Neural crest cell (in vitro differentiated cells): ENCODE results near the gene TBC1D23. TPM values are rescaled to one million over a fixed set of nuclear protein-coding genes. Genes with fewer than 3 reads are reported as not detected.

Source experiments
- DNase-seq: peaks from one replicate; pipeline ENCODE4 v3.0.0; 2021; ENCODE audit warnings: low read depth, mixed read lengths, low spot score
- H3K27ac Mint-ChIP-seq: one replicate; pipeline ENCODE4 v1.8.0; 2021; ENCODE audit warnings: mild to moderate bottlenecking, mixed read lengths; ENCODE audit not compliant: unreplicated experiment
- H3K27me3 Mint-ChIP-seq: 2 replicates; pipeline ENCODE4 v1.8.0; 2021; ENCODE audit warnings: low read depth, mild to moderate bottlenecking, mixed read lengths
- H3K36me3 Mint-ChIP-seq: 2 replicates; pipeline ENCODE4 v1.8.0; 2021; ENCODE audit warnings: low read depth, mild to moderate bottlenecking, mixed read lengths
- H3K4me1 Mint-ChIP-seq: 2 replicates; pipeline ENCODE4 v1.8.0; 2021; ENCODE audit warnings: mixed read lengths
- H3K4me3 Mint-ChIP-seq: one replicate; pipeline ENCODE4 v1.8.0; 2021; ENCODE audit warnings: mild to moderate bottlenecking, mixed read lengths
- H3K9me3 Mint-ChIP-seq: 2 replicates; pipeline ENCODE4 v1.8.0; 2021; ENCODE audit warnings: mixed read lengths
- CTCF ChIP-seq: fragments of 200-600 bp; sonication (generic); conservative IDR thresholded peaks from 2 replicates; pipeline ENCODE4 v1.5.0; 2021; ENCODE audit warnings: antibody characterized with exemption, mild to moderate bottlenecking
- total RNA-seq: library from RNA; stranded (reverse); gene quantifications from 2 replicates; pipeline ENCODE4 v1.2.1, GENCODE V29; 2021

TBC1D23 gene
- total RNA-seq, 1 donor from 2014 or later: 23.3 TPM

- peaks cover 2% of the 10 kb centered on the region for H3K9me3 Mint-ChIP-seq
- TF ChIP-seq CTCF: no peak
- H3K4me1 Mint-ChIP-seq: peaks cover 7% of the 10 kb centered on the region
- no peaks in the 10 kb centered on the region for H3K27me3 Mint-ChIP-seq
- no peak overlapping the region for H3K4me3 Mint-ChIP-seq
- peaks cover 2% of the 10 kb centered on the region for H3K36me3 Mint-ChIP-seq
- no peak overlapping the region for H3K27ac Mint-ChIP-seq
- no peak for DNase-seq
These were observed 15.7 kb upstream of the TBC1D23 start for GRCh38 chr3:100245136-100245535.

GRCh38 chr3:100245927-100246326 lies 14.9 kb upstream of the TBC1D23 start:
- peaks cover 1% of the 10 kb centered on the region for H3K36me3 Mint-ChIP-seq
- DNase-seq: no peak
- TF ChIP-seq CTCF: no peak
- H3K4me1 Mint-ChIP-seq: peaks cover 7% of the 10 kb centered on the region
- H3K9me3 Mint-ChIP-seq: peaks cover 2% of the 10 kb centered on the region
- H3K4me3 Mint-ChIP-seq: no peak overlapping the region
- H3K27me3 Mint-ChIP-seq: no peaks in the 10 kb centered on the region
- H3K27ac Mint-ChIP-seq: no peak overlapping the region

GRCh38 chr3:100246999-100247398 lies 13.8 kb upstream of the TBC1D23 start:
- peaks cover 2% of the 10 kb centered on the region for H3K9me3 Mint-ChIP-seq
- no peaks in the 10 kb centered on the region for H3K27me3 Mint-ChIP-seq
- no peaks in the 10 kb centered on the region for H3K36me3 Mint-ChIP-seq
- H3K4me3 Mint-ChIP-seq: no peak overlapping the region
- peaks cover 7% of the 10 kb centered on the region for H3K4me1 Mint-ChIP-seq
- H3K27ac Mint-ChIP-seq: no peak overlapping the region
- TF ChIP-seq CTCF: no peak
- DNase-seq: no peak

- Mint-ChIP-seq H3K27ac (no peak overlapping the region), H3K36me3 (no peaks in the 10 kb centered on the region), H3K9me3 (peaks cover 2% of the 10 kb centered on the region), H3K27me3 (no peaks in the 10 kb centered on the region), H3K4me3 (no peak overlapping the region), H3K4me1 (peaks cover 11% of the 10 kb centered on the region)
- no peak for DNase-seq
- no peak for TF ChIP-seq CTCF
These were observed 8.8 kb upstream of the TBC1D23 start for GRCh38 chr3:100252001-100252400.

GRCh38 chr3:100254168-100254777 lies 6.5 kb upstream of the TBC1D23 start:
- peak; percentile 55 for DNase-seq
- Mint-ChIP-seq H3K4me1 (peaks cover 15% of the 10 kb centered on the region), H3K9me3 (peaks cover 2% of the 10 kb centered on the region), H3K27ac (no peak overlapping the region), H3K36me3 (no peaks in the 10 kb centered on the region), H3K4me3 (no peak overlapping the region), H3K27me3 (no peaks in the 10 kb centered on the region)
- peak; percentile 82 for TF ChIP-seq CTCF
